Activated CD8-positive, alpha-beta memory T cell treated with anti-CD3 and anti-CD28 coated beads, Interleukin-2, amount 50 U/mL, for 4 hours (primary cell): ENCODE results near the gene TMEM81.
A peak's percentile ranks its signal among the peaks of the same experiment; 100 is the strongest.

Experiments
- DNase-seq: peaks from one replicate; pipeline ENCODE4 v3.0.0-alpha.2; 2020

Gene TMEM81, protein sequence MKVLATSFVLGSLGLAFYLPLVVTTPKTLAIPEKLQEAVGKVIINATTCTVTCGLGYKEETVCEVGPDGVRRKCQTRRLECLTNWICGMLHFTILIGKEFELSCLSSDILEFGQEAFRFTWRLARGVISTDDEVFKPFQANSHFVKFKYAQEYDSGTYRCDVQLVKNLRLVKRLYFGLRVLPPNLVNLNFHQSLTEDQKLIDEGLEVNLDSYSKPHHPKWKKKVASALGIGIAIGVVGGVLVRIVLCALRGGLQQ

DNA sequence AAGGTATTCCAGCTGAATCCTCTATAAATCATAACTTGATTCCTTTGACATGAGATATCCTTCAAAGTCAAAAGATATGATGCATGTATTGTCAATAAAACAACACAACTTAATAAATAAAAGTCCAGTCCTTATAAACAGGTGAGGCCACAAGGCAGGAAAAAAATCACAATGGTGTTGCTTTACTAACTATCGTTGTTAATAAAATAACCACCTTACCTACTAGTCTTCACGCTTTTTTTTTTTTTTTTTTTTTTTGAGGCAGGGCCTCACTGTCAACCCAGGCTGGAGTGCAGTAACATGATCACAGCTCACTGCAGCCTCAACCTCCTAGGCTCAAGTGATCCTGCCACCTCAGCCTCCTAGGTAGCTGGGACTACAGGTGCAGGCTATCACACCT lies at the start of gene TMEM81:
Gene TMEM81 (minus strand): TSS at position 101 of the 400 bp plus-strand sequence. CDS start 140 bp downstream, outside the sequence.
- no peak for DNase-seq

DNA sequence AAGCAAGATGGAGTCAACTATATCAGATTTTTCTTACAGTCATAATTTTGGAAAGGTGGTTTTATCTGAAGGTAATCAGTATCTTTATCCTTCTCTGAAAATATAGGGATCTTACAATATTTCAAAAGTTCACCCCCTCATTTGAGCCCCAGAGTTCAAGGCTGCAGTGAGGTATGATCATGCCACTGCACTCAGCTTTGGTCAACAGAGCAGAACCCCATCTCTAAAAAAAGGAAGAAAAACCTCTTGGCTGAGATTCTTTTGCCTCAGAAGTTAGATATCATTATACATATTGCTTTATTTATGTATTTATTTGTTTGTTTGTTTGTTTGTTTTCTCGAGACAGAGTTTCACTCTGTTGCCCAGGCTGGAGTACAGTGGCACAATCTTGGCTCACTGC lies 49.0 kb upstream of the TMEM81 start:
- no peak for DNase-seq

DNA sequence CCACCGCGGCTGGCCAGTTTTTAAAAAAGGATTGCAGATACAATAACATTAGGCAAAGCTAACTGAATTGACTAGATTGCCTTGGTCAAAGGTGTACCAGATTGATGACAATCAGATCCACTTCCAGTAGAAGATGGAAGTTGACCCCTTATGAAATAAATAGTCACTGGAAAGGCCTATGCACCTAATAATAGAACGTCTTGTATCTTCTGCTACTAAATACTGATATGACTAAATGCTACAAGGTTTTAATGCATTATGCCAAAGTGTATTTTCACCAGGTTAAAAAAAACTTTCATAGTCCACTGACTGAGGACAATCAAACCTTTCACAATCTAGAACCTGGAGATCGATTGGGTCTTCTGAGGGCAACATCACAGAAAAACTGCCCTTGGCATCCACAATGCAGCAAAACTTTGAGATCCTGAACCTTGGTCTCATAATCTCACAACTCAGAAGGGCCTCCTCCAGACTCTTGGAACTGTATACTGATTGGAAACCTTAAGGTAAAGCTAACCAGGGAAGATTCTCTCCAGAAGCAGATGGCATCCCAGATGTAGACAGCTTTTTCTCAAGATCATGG lies 45.3 kb upstream of the TMEM81 start:
- no peak for DNase-seq

DNA sequence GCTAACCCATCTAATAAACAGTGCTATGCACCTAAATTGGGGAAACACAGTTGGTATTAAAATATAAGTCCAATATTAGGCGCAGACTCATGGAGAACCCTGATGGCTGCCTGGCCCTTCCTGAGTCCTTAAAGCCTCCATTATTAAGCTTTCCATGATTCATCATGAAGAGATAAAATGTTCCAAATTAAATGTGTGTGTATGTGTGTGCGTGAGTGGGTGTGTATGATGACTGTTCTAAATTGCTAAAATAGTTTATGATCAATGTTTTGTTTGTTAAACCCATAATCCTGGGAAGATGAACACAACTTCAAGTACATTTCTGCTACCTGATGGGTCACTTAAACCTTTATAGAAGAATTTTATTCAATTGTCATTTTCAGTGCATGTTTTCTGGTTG lies 43.8 kb upstream of the TMEM81 start:
- no peak for DNase-seq

DNA sequence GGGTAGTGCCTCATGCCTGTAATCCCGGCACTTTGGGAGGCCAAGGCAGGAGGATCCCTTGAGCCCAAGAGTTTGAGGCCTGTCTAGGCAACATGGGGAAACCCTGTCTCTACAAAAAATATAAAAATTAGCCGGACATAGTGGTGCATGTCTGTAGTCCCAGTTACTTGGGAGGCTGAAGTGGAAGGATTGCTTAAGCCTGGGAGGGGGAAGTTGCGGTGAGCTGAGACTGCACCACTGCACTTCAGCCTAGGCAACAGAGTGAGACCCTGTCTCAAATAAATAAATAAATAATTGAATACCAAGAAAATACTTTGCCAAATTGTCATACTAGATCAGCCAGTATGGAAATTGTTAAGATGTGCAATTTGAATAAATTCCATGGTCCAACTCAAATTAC lies 43.4 kb upstream of the TMEM81 start:
- DNase-seq, result no peak

DNA sequence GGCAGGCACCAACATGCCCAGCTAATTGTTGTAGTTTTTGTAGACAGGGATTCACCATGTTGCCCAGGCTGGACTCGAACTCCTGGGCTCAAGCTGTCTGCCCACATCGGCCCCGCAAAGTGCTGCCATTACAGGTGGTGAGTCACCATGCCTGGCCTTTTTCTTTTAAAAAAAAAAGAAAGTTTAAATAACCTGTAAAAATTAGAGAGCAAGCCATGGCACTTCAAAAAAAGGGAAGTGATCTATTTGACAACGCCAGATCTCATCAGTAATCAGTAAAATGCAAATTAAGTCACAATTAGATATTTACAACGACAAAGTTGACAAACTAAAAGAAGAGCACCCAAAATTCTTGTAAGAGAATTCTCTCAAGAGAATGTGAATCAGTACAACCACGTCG lies 40.5 kb upstream of the TMEM81 start:
- DNase-seq, result no peak

DNA sequence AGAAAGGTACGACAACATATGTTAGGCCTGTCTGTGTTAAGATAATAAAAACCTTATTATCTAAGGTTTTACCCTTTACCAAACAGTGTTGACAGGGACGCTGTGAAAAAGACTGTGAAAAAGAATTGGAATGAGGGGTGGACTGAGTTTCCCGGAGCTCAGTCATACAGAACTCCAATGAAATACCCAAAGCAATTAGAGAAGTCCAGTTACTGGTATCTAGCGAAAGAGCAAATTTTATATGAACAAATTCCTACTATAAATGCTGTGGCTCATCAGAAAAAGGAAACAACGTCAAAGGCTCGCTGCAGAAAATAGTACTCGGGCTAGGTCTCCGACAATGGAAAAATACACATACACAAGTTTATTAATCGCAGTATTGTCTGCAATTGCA lies 38.2 kb upstream of the TMEM81 start:
- DNase-seq, result no peak

DNA sequence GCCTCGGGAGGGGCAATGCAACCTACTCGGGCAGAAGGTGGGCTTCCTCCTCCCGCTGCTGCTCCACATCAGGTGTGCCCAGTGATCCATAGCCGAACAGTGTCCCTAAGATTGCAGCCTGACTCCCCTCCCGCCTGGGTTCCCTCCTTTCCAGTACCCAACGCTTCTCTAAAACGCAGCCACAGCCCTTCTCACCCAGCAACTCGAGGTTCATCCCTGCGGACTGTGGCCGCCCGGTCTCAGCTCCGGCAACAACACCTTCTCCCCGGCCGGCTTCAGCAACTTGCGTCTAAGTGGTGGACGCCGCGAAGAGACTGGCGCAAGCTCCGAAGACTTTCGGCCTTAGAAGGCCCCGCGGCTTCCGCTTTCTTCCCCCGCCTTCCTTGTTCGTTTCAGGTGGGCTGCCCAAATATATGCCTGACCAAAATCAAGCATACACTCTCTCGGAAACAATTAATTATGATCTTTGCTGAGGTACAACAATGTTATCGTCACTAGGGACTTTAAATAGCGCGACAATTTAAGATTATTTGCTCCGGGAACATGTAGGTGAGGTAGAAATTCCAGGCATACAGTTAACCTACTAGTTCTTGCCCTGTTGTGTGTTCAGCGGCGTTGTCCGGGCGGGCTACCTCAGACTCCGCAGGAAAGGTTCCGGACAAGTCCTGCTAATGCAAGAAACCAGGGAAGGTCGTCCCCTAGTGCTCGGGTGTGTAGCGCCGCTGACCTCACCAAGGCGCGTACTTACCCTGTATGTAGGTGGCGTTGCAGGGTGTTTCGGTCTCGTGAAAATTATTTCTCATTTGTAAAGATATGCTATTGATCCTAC lies 37.6 kb upstream of the TMEM81 start, which contains the start of gene RBBP5:
Gene RBBP5 (minus strand): TSS at position 319 of the 829 bp plus-strand sequence. CDS start 105 bp downstream, at position 214.
- peak; percentile 96 for DNase-seq

DNA sequence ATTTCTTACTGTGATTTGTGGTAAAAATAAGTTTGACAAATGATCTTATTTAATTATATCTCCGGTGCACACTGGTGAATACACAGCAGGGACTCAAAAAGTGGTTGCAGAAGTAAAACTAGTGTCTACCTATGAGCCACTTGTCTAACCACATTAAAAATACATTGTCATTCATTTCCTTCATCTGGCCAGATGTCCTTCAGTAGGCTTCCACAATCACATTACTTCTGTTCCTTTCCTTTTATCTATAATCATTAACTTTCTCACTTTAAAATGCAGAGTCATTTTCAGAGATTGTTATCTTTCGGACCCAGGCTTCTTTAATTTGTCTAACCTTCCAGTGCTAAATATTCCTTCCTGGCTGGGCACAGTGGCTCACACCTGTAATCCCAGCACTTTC lies 34.5 kb upstream of the TMEM81 start:
- no peak for DNase-seq

DNA sequence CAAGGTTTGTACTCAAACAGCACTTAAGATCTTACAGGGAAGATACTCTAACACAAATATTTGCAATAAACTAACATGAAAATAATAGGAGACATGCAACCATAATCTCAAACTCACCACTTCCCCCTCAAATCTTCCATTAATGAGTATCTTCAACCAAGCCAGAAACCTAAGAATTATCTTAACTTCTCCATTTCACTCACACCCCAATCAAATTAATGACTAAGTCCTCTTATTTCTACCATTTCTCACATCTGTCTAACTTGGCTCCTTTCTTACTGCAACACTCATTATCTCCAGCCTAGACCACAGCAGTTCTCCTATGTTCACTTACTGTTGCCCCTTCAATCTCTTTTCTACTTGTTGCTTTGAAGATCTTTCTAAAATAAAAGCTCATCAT lies 27.1 kb upstream of the TMEM81 start:
- DNase-seq, result no peak

DNA sequence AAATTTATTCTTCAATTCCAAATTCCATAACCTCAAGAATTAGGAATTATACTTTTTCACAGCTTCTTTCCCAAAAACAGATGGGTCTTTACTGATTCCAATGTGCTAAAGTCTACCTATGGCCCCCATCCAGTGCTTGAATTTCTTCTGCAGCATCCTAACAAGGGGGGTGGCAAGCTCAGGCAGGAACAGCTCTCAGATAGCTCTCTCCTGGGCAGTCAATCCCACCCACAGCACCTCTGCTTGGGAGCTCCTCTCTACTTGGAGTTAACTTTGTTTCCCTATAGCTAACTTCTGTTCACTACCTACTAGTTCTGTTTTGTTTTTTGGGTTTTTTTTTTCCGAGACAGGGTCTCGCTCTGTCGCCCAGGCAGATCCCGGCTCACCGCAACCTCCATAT lies 25.5 kb upstream of the TMEM81 start:
- DNase-seq, result no peak

DNA sequence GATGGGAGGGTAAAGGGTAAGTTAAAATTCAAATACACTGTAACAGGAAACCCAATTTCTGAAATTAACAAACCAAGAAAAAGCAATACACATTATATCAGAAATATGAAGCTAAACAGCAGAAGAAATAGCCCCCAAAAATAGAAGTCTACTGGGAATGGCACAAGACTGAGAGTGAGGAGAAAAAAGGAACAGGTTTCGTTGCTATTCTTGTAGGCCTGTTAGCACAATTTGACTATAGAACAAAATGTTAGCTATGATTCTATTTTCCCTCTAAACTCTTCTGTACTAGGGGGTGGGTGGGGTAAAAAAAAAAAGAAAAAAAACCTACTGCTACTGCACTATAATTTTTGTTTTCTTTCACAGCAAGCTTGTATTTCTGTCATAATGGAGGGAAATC lies 25.0 kb upstream of the TMEM81 start:
- no peak for DNase-seq

DNA sequence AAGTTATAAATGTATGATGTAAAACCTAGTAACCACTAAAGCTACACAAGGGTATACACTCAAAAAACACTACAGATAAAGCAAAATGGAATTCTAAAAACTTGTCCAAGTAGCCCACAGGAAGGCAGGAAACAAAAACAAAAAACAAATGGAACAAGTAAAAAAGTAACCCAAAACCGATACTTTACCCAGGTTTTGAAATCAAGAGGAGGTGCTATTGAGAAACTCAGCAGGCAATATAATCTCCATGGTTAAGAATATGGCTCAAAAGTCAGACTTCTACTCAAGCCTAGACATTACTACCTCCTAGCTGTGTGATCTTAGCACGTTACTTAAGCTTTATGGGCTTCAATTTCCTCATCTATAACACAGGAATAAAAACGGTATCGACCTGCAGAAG lies 24.2 kb upstream of the TMEM81 start:
- DNase-seq, result no peak

DNA sequence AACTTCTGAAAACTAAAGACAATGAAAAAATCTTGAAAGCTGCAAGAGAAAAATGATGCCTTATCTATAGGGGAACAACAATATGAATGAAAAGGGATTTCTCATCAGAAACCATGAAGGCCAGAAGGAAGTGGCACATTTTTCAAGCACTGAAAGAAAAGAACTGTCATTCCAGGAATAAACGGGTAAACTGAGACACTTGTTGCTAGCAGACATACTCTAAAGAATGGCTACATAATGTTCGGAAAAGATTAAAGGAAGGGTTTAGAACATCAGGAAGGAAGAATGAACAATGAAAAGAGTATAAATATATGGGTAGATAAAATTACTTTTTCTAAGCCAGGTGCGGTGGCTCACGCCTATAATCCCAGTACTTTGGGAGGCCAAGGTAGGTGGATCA lies 23.1 kb upstream of the TMEM81 start:
- no peak for DNase-seq

DNA sequence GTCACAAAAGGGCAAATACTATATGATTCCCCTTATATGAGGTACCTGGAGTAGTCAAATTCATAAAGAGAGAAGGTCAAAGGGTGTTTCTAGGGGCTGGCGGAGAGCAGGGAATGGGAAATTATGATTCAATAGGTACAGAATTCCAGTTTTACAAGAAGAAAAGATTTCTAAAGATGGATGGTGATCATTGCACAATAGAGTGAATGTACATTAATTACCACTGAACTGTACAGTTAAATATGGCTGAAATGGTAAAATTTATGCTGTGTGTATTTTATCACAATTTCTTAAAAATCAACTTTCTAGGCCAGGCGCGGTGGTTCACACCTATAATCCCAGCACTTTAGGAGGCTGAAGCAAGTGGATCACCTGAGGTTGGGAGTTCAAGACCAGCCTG lies 18.1 kb upstream of the TMEM81 start:
- no peak for DNase-seq

DNA sequence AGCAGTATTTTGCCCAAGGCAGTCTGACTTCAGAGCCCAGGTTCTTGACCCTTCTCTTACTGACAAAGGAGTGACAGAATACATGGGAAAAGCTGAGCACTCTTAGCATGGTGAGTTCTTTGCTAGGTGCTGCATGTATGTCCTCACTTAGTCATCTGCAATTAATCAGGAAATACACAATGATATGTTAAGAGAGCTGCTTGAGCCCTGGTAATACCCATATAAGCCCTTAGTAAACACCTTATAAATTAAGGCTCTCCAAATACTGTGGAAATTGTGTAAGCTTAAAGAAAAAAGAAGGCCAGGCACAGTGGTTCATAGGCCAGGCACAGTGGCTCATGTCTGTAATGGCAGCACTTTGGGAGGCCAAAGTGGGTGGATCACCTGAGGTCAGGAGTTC lies 14.0 kb upstream of the TMEM81 start:
- DNase-seq, result no peak

DNA sequence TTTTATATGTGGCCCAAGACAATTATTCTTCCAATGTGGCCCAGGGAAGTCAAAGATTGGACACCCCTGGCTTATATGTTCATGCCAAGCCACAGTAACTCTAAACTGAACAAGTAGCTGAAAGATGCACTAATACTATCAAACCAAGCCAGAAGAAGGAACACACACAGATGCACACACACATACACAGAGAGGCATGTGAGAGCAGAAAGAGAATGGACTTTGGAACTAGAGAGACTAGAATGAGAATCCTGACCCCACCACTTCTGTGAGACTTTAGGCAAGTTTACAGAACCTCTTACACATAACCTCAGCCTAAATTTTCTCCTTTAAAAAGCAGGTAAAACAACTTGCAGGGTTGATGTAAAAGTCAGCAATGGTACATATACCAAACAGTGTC lies 11.2 kb upstream of the TMEM81 start:
- DNase-seq, result no peak

DNA sequence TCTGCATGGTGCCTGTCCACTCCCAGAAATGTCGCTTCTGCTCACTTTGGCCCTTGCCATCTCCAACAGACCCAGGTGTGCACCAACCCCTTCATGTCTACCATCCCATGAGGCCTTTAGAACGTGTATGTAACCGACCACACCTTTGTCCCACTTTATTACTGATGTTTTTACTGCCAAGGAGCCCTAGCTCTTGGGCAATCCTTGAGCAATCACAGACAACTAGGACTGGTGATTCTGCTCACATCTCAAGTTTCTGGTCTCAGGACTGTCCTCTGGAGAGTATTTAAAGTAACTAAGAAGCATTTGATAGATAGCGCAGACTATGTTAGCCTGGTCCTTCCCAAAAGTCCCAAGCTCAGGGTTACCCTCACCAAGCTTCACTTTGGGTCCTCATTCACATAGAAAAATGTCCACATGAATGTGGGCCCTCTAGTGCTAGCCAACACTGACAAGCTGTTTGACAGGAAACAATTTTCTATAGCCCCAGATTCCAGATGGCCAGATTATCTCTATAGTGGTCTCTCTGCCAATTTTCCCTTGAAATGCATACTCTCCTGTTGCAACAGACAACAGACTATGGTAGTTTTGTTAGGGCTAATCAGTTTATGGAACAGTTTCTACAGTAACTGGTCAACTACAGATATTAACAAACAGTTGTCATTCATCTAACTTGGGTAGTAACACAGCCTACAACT lies 6.9 kb upstream of the TMEM81 start:
- no peak for DNase-seq

DNA sequence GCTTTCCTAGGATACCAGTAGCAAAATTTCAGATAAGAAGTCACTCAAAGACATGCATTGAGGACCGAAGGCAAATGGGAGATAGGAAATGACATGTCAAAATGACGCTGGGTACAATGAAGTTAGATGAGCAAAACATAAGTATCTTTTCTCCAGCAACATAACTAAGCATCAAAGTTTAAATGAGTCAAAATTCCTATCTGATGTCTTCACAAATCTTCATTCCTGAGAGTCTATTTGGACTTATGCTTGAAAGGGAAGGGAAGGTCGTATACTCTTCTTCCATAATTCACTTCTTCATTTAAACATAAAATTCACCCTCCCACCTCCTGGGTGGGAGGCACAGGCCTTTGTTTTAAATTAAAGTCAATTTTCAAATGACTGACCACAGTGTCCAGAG lies 4.1 kb upstream of the TMEM81 start:
- DNase-seq, result no peak

DNA sequence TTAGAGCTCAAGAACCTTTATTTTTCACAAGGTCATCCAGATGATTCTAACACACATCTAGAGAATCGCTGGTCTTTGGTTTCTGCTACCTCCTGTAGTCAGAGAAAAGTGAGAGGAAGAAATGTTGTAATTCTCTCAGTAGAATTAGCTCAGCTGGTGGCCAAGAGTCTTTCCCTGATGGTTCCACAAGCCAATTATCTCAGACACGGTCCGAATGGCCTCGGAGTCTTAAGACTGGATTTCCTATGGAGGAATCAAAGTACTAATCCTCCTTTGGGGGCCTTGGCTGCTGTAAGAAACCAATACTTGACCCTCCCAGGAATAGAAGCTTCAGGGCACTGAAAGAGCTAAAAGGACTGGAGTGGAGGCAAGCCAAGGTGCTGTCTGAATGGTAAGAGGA lies 1.8 kb downstream of the TMEM81 start:
- no peak for DNase-seq

DNA sequence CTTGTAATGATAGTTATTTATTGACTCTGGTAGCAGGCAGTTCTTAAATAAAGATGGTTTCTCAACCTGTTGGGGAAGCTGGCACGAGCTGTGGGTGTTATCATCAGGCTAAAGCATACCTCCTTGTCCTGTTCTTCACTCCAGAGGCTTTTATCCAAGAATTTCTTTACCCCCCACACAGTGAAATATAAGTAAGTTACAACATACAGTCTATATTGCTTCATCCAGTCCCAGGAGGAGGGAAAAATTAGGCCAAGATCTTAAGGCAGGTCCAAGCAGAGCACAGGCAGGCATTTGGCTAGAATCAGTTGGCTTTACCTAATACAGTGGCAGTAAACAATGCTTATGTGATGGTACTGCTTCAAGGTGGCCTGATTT lies 6.3 kb downstream of the TMEM81 start:
- DNase-seq, result no peak

DNA sequence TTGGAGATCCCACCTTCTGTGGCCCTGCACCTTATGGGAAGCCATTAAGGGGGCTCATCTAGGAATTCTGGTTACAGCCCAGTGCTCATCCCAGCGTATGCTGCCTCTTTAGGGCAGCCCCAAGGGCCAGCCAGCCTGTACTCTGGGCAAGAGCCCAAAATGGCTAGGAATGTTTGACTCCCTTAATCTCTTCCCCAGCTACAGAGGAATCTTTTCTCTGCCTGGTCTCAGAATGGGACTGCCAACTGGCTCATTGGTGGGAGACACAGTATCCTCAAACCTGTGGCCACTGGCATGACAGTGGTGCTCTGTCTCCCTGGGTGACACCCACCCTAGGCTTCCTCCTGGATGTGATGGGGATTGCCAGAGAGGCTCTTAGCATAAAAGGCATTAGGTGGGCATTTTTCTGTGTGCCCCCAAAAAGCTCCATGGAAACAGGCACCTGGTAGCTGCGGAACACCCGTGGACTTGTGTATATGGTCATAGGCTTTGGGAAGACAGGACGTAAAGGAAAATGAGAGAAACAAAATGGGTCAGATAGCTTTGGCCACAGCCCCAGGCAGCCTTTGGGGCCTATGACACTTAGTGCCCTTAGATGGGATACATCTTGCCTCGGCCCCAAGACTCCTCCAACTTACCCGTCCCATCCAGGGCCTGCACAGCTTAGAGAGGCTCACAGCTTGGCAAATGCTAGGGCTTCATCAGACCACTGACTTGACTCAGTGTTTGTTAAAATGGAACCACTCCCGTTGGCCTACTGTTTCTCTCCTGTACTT lies 6.9 kb downstream of the TMEM81 start:
- no peak for DNase-seq

DNA sequence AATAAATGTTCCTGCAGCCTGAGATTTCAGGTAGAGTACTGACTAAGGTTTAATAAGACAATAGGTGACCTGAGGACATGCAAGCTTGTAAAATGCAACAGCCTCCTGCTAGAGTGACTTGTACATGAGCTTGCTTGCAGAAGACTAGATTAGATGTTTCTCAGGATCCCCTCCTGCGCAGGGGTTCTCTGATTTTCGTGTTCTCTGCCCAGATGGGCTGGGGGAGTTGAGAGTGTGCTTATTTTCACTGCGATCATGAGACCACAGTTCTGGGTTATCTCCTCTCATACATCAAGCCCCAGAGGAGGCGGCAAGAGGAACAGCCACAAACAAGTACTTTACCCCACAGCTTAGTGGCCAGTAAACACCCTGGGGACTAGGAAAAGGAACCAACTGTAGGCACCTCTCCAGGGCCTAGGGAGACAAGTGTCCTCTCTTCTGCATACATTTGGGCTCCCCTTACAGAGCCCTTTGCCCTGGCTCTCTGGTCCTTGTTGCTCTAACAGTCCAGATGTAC lies 8.0 kb downstream of the TMEM81 start:
- DNase-seq, result no peak
